ENCODE measurements around the gene ECE2. TPM values are rescaled to one million over a fixed set of nuclear protein-coding genes. Genes with fewer than 3 reads are reported as not detected.

The ECE2 gene
- total RNA-seq: 0.81 TPM

DNA sequence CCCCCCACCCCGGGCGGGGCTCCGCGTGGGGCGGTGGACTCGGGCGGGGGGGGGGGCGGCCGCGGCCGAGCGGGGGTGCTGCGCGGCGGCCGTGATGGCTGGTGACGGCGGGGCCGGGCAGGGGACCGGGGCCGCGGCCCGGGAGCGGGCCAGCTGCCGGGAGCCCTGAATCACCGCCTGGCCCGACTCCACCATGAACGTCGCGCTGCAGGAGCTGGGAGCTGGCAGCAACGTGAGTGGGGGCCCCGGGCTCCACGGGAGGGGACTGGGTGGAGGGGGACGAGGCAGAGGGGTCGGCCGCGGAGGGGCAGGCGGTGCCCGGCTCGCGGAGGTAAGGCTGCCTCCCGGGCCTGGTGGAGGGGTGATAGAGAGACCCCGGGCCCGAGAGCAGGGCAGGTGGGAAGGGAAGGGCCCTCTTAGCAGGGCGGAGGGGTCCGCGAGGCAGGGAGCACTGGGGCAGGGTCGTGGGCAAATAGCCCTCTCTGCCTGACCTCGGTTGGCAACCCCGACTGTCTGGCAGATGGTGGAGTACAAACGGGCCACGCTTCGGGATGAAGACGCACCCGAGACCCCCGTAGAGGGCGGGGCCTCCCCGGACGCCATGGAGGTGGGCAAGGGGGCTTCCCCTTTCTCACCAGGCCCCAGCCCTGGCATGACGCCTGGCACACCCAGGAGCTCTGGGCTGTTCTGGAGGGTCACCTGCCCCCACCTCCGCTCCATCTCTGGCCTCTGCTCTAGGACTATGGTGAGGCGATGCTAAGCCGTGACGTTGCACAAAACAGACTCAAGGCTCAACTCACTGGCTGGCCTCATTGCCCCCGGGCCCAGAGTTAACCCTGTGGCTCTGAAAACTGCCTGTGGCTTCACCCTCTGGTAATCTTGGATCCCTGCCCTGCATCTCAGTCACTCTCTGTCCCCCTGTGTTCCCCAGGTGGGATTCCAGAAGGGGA lies at the start of gene ECE2:
Gene ECE2, plus strand, starts transcription at position 62 of the 950 bp plus-strand sequence. Its CDS starts 132 bp downstream, at position 194.
- DNase-seq (ENCODE audit: low spot score): no peak

DNA sequence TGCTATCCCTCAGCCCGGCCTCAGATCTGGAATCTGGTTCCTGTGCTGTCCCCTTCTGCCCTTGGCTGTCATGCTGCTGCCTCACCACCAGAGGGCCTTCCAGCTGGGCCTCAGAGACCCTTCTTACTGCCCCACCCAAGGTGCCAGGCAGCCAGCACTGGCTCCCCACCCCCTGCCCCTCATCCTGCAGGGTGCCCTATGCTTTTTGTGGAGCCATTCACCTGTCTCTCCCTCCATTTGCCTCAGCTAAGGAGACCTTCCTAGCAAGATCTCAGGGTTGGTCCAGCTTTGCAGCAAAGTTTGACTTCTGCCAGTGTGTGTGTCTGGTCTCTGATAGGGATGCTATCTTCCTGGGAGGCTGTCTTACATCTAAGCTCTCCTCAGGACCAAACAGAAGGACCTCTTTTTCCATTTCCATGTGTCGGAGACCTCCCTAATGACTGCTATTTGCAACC lies 48.3 kb upstream of the ECE2 start:
- DNase-seq (ENCODE audit: low spot score): no peak

- DNase-seq (ENCODE audit: low spot score): no peak
Observed at GRCh38 chr3:184228376-184229137, 47.3 kb upstream of the ECE2 start.

GRCh38 chr3:184229394-184230080 lies 46.3 kb upstream of the ECE2 start, which contains the start of gene VWA5B2:
Gene VWA5B2, plus strand, starts transcription at chr3:184229585. Its CDS starts 944 bp downstream, at chr3:184230529.
- DNase-seq (ENCODE audit: low spot score): no peak

GRCh38 chr3:184230081-184230602 lies 45.7 kb upstream of the ECE2 start:
- DNase-seq (ENCODE audit: low spot score): no peak

- DNase-seq (ENCODE audit: low spot score): no peak
Observed at GRCh38 chr3:184230603-184231528, 45.0 kb upstream of the ECE2 start.

DNA sequence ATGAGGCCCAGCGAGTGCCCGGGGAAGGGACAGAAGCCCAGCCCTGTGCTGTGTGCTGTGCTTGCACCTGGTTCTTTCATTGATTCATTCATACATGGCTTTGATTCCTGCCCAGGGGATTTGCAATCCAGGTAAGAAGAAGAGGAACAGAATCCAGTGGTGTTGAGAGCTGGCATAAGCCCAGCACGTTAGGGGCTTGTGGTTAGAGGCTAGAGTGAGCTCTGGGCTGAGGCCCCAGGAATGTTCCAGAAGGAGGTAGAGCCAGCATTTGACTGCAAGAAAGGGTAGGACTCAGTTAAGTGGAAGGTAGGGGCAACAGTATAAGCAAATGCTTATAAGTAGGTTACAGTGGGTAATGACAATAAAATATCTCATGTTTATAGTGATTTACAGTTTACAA lies 44.2 kb upstream of the ECE2 start:
- no peak for DNase-seq (ENCODE audit: low spot score)

DNA sequence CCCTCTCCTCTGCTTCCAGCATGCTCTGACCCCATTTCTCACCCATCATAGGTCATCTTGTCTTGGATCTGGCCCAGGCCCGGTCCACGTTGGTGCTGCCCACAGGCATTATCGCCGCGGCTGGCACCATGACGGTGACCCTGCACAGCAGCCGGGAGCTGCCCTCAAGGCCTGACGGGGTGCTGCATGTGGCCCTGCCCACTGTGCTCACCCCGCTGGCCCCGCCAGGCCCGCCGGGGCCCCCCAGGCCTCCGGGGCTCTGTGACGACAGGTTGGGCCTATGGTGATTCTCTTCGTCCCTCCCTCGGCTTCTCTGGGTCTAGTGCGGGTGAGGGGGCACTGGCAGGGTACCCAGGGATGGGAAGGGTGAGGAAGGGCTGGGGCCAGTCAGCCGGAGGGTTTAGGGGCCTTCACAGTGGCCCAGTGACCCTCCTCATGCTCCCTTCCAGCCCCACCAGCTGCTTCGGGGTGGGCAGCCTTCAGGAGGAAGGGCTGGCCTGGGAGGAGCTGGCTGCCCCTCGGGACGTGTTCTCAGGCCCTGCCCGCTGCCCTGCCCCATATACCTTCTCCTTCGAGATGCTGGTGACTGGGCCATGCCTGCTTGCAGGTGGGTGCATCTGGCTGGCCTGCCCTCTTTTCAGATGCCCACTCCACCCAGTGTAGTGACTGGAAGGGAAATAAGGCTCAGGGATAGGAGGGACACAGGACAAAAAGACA lies 42.5 kb upstream of the ECE2 start:
- no peak for DNase-seq (ENCODE audit: low spot score)

DNA sequence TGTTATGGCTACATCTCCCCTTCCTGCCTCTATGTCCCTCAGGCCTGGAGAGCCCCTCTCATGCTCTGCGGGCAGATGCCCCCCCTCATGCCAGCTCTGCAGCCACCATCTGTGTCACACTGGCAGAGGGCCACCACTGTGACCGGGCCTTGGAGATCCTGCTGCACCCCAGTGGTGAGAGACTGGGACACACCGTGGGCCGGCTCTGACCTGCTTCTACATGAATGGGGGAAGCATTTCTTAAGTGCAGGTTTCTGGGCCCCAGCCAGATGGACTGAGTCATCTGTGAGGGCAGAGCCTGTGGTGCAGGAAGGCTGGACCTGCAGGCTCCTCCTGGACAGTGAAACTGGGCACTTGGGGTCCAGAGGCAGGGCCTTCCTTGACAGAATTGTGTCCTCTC lies 41.6 kb upstream of the ECE2 start:
- DNase-seq (ENCODE audit: low spot score): peak; percentile 87

GRCh38 chr3:184234671-184235380 lies 41.0 kb upstream of the ECE2 start:
- no peak for DNase-seq (ENCODE audit: low spot score)

DNA sequence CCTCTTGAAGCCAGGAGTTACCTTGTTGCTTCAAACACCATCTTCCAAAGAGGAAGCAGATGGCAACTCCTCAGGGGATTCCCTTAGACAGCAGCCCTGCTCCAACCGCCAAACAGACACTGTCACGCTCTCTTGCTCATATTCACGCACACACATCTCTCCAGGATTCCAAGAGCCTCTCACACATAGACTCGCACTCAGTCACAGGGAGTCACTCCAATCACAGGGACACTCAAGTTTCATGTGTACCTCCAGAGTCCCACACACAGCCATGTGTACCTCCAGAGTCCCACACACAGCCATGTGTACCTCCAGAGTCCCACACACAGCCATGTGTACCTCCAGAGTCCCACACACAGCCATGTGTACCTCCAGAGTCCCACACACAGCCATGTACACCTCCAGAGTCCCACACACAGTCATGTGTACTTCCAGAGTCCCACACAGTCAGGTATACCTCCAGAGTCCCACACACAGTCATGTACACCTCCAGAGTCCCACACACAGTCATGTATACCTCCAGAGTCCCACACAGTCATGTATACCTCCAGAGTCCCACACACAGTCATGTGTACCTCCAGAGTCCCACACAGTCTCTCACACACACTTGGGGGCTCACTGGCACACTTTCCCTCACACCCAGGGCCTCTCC lies 40.3 kb upstream of the ECE2 start:
- no peak for DNase-seq (ENCODE audit: low spot score)

GRCh38 chr3:184236033-184236410 lies 39.8 kb upstream of the ECE2 start:
- no peak for DNase-seq (ENCODE audit: low spot score)

DNA sequence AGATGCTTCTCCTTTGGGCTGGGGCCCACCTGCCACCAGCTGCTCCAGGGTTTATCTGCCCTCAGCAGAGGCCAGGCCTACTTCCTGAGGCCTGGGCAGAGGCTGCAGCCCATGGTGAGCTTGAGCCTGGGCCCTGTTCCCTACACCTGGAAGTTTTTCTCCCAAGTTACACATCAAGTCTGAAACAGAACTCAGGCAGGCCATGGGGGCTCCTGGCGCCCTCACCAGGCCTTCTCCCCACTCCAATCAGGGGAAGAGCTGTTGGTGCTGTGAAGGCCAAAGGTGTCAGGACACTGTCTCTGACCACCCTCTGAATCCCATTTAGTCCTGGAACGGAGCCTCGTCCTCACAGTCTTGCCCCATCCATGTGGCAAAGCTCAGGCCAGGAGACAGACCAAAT lies 39.2 kb upstream of the ECE2 start:
- DNase-seq (ENCODE audit: low spot score): no peak

DNA sequence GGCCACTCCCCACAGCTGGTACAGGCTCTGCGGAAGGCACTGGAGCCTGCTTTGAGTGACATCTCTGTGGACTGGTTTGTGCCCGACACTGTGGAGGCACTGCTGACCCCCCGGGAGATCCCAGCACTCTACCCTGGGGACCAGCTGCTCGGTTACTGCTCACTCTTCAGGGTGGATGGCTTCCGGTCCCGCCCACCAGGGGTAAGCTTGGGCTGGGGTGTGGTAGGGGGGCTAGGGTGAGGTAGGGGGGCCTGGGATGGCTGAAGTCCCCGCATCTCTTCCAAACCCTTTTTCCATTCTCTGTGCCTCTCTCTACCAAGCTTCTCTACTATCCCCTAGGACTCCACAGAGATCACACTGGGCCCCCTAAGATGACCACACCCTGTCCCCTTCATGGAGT lies 38.6 kb upstream of the ECE2 start:
- no peak for DNase-seq (ENCODE audit: low spot score)

DNA sequence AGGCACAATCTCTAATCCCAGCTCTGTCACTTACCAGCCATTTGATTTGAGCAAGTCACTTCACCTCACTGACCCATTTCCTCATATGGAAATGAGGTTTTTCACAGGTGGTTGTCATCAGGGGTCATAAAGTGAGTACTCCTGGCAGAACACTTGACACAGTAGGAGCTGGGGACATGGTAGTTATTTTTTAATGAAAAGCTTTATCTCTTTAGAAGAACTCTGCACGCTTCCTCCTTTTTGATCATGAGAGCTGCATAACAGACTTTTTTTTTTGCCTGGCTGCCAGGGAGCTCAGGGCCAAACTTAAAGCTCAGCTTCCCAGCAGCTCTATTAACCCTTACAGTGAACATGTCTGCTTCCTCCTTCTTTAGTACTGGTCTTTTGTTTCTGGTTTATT lies 38.0 kb upstream of the ECE2 start:
- DNase-seq (ENCODE audit: low spot score): no peak

- DNase-seq (ENCODE audit: low spot score): no peak
Observed at GRCh38 chr3:184238246-184238818, 37.5 kb upstream of the ECE2 start.

DNA sequence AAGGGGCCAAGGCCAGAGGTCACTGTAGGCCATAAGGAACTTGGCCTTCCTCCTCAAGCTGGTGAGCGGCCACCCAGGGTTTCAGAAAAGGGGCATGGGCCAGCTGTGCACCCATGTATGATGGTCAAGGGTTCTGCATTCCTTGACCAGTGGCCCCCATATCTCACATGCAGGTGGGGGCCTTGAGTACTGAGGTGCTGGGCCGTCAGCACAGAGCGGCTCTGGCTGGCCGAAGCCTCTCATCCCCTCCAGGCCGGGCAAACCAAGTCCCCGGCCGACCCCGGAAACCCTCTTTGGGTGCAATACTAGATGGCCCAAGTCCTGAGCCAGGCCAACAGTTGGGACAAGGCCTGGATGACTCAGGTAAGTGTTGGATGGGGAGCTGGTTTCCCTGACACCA lies 36.6 kb upstream of the ECE2 start:
- no peak for DNase-seq (ENCODE audit: low spot score)

DNA sequence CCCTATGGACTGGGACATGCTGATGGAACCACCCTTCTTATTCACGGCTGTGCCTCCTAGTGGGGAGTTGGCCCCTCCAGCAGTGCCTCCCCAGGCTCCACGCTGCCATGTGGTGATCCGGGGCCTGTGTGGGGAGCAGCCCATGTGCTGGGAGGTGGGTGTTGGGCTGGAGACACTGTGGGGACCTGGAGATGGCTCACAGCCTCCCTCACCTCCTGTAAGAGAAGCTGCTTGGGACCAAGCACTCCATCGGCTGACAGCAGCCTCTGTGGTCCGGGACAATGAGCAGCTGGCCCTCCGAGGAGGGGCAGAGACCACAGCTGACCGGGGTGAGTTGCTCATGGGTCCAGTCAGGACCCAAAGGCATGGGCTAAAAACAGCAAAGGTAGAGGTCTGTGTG lies 36.1 kb upstream of the ECE2 start:
- no peak for DNase-seq (ENCODE audit: low spot score)

Data from ureter (tissue), 1 donor.